ENCODE data around the gene RPL32. TPM values are rescaled to one million over a fixed set of nuclear protein-coding genes. Genes with fewer than 3 reads are reported as not detected.

The RPL32 gene
- total RNA-seq, 1 experiment from 2014 or later = 1,643 TPM

DNA sequence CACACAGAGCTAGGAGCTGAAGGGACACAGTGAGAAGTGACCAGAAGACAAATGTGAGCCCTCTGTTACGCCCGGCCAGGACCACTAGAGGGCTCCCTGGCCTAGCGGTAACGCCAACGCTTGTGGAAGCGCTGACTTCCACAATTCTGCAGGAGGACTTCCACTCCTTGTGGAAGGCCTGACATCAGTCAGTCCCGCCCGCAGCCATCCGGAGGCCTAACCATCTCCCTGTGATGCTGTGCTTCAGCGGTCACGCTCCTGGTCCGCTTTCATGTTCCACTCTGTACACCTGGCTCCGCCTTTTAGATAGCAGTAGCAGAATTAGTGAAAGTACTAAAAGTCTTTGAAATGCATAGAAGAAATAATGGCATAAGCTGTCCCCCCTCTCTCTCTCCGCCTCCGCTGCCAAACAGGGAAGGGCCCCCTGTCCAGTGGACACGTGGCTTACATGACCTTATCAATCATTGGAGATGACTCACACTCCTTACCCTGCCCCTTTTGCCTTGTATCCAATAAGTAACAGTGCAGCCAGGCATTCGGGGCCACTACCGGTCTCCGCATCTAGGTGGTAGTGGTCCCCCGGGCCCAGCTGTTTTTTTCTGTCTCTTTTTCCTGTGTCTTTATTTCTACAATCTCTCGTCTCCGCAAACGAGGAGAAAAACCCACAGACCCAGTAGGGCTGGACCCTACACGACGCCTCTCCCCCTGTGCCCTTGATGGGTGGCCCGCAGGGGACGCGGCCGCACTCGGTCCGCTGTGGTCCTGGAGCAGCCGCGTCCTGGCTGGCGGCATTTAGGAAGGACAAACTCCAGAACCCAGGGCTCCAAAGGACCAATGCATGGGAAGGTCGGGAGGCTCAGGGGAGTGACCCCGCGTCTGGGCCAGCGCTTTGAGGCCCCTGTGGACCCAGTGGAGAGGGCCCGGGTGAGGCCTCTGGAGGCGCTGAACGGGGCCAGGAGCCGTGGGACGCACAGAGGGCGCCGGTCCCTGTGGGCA, 27.0 kb upstream of the RPL32 start (continued):
- TF ChIP-seq, protein P1, sequence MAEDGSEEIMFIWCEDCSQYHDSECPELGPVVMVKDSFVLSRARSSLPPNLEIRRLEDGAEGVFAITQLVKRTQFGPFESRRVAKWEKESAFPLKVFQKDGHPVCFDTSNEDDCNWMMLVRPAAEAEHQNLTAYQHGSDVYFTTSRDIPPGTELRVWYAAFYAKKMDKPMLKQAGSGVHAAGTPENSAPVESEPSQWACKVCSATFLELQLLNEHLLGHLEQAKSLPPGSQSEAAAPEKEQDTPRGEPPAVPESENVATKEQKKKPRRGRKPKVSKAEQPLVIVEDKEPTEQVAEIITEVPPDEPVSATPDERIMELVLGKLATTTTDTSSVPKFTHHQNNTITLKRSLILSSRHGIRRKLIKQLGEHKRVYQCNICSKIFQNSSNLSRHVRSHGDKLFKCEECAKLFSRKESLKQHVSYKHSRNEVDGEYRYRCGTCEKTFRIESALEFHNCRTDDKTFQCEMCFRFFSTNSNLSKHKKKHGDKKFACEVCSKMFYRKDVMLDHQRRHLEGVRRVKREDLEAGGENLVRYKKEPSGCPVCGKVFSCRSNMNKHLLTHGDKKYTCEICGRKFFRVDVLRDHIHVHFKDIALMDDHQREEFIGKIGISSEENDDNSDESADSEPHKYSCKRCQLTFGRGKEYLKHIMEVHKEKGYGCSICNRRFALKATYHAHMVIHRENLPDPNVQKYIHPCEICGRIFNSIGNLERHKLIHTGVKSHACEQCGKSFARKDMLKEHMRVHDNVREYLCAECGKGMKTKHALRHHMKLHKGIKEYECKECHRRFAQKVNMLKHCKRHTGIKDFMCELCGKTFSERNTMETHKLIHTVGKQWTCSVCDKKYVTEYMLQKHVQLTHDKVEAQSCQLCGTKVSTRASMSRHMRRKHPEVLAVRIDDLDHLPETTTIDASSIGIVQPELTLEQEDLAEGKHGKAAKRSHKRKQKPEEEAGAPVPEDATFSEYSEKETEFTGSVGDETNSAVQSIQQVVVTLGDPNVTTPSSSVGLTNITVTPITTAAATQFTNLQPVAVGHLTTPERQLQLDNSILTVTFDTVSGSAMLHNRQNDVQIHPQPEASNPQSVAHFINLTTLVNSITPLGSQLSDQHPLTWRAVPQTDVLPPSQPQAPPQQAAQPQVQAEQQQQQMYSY (CRISPR knock-in tag; IDR thresholded peaks at IDR 0.05) = no peak
- TF ChIP-seq FOXP1 (CRISPR knock-in tag; IDR thresholded peaks at IDR 0.05; ENCODE audit: borderline replicate concordance) (no peak), ZNF121 (CRISPR knock-in tag; IDR thresholded peaks at IDR 0.05) (no peak; the same call in 1 of the 2 replicates), NFYB (CRISPR knock-in tag; conservative IDR thresholded peaks at IDR 0.05; ENCODE audit: low read depth) (no peak), GTF2I (CRISPR knock-in tag; conservative IDR thresholded peaks at IDR 0.05) (no peak), IRF2 (CRISPR knock-in tag; IDR thresholded peaks at IDR 0.05; ENCODE audit: borderline replicate concordance, low read depth) (no peak), ZNF416 (CRISPR knock-in tag; IDR thresholded peaks at IDR 0.05) (no peak), ZNF263 (CRISPR knock-in tag; IDR thresholded peaks at IDR 0.05; ENCODE audit: low read depth) (no peak), MXD4 (CRISPR knock-in tag; IDR thresholded peaks at IDR 0.05; ENCODE audit: borderline replicate concordance) (no peak), TP53 (CRISPR knock-in tag; IDR thresholded peaks at IDR 0.05) (no peak)
- TF ChIP-seq, protein P2, sequence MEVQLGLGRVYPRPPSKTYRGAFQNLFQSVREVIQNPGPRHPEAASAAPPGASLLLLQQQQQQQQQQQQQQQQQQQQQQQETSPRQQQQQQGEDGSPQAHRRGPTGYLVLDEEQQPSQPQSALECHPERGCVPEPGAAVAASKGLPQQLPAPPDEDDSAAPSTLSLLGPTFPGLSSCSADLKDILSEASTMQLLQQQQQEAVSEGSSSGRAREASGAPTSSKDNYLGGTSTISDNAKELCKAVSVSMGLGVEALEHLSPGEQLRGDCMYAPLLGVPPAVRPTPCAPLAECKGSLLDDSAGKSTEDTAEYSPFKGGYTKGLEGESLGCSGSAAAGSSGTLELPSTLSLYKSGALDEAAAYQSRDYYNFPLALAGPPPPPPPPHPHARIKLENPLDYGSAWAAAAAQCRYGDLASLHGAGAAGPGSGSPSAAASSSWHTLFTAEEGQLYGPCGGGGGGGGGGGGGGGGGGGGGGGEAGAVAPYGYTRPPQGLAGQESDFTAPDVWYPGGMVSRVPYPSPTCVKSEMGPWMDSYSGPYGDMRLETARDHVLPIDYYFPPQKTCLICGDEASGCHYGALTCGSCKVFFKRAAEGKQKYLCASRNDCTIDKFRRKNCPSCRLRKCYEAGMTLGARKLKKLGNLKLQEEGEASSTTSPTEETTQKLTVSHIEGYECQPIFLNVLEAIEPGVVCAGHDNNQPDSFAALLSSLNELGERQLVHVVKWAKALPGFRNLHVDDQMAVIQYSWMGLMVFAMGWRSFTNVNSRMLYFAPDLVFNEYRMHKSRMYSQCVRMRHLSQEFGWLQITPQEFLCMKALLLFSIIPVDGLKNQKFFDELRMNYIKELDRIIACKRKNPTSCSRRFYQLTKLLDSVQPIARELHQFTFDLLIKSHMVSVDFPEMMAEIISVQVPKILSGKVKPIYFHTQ (CRISPR knock-in tag; IDR thresholded peaks at IDR 0.05) = no peak
- TF ChIP-seq, protein P3, sequence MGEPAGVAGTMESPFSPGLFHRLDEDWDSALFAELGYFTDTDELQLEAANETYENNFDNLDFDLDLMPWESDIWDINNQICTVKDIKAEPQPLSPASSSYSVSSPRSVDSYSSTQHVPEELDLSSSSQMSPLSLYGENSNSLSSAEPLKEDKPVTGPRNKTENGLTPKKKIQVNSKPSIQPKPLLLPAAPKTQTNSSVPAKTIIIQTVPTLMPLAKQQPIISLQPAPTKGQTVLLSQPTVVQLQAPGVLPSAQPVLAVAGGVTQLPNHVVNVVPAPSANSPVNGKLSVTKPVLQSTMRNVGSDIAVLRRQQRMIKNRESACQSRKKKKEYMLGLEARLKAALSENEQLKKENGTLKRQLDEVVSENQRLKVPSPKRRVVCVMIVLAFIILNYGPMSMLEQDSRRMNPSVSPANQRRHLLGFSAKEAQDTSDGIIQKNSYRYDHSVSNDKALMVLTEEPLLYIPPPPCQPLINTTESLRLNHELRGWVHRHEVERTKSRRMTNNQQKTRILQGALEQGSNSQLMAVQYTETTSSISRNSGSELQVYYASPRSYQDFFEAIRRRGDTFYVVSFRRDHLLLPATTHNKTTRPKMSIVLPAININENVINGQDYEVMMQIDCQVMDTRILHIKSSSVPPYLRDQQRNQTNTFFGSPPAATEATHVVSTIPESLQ (CRISPR knock-in tag; IDR thresholded peaks at IDR 0.05) = no peak
- TF ChIP-seq, protein P4, sequence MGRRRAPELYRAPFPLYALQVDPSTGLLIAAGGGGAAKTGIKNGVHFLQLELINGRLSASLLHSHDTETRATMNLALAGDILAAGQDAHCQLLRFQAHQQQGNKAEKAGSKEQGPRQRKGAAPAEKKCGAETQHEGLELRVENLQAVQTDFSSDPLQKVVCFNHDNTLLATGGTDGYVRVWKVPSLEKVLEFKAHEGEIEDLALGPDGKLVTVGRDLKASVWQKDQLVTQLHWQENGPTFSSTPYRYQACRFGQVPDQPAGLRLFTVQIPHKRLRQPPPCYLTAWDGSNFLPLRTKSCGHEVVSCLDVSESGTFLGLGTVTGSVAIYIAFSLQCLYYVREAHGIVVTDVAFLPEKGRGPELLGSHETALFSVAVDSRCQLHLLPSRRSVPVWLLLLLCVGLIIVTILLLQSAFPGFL (CRISPR knock-in tag; IDR thresholded peaks at IDR 0.05; ENCODE audit: borderline replicate concordance) = no peak
- TF ChIP-seq, protein P5, sequence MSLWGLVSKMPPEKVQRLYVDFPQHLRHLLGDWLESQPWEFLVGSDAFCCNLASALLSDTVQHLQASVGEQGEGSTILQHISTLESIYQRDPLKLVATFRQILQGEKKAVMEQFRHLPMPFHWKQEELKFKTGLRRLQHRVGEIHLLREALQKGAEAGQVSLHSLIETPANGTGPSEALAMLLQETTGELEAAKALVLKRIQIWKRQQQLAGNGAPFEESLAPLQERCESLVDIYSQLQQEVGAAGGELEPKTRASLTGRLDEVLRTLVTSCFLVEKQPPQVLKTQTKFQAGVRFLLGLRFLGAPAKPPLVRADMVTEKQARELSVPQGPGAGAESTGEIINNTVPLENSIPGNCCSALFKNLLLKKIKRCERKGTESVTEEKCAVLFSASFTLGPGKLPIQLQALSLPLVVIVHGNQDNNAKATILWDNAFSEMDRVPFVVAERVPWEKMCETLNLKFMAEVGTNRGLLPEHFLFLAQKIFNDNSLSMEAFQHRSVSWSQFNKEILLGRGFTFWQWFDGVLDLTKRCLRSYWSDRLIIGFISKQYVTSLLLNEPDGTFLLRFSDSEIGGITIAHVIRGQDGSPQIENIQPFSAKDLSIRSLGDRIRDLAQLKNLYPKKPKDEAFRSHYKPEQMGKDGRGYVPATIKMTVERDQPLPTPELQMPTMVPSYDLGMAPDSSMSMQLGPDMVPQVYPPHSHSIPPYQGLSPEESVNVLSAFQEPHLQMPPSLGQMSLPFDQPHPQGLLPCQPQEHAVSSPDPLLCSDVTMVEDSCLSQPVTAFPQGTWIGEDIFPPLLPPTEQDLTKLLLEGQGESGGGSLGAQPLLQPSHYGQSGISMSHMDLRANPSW (CRISPR knock-in tag; conservative IDR thresholded peaks at IDR 0.05; ENCODE audit: low read depth) = no peak
- TF ChIP-seq, protein P6, sequence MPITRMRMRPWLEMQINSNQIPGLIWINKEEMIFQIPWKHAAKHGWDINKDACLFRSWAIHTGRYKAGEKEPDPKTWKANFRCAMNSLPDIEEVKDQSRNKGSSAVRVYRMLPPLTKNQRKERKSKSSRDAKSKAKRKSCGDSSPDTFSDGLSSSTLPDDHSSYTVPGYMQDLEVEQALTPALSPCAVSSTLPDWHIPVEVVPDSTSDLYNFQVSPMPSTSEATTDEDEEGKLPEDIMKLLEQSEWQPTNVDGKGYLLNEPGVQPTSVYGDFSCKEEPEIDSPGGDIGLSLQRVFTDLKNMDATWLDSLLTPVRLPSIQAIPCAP (CRISPR knock-in tag; IDR thresholded peaks at IDR 0.05) = no peak
- TF ChIP-seq, protein P7, sequence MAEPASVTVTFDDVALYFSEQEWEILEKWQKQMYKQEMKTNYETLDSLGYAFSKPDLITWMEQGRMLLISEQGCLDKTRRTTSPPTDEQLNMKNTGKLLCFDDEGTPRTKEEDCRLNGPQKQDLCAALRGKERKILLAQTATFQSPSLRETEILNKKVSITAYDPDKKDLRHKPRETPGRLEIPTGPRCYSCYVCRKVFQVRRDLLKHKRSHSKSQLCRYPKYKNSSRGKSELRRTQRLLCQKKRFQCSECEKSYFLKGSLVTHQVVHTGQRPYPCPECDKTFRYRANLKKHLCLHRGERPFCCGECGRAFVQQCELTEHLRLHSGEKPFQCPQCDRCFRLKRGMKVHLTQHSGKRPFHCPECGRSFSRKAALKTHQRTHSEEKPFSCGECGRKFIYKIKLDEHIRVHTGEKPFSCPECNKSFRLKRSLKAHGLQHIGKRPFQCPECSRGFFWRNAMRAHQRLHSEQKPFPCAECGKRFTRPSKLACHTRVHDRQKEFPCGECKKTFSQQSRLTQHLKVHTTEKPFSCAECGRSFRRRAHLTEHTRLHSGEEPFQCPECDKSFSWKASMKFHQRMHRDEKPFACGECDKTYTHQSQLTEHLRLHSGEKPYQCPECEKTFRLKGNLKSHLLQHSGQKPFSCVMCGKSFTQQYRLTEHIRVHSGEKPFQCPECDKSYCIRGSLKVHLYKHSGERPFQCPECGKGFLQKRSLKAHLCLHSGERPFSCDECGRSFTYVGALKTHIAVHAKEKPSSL (CRISPR knock-in tag; conservative IDR thresholded peaks at IDR 0.05) = no peak
- TF ChIP-seq, protein P8, sequence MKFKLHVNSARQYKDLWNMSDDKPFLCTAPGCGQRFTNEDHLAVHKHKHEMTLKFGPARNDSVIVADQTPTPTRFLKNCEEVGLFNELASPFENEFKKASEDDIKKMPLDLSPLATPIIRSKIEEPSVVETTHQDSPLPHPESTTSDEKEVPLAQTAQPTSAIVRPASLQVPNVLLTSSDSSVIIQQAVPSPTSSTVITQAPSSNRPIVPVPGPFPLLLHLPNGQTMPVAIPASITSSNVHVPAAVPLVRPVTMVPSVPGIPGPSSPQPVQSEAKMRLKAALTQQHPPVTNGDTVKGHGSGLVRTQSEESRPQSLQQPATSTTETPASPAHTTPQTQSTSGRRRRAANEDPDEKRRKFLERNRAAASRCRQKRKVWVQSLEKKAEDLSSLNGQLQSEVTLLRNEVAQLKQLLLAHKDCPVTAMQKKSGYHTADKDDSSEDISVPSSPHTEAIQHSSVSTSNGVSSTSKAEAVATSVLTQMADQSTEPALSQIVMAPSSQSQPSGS (CRISPR knock-in tag; IDR thresholded peaks at IDR 0.05; ENCODE audit: borderline replicate concordance, low read depth) = no peak
